Measurements from ENCODE around the gene CACNA1H. TPM values are rescaled to one million over a fixed set of nuclear protein-coding genes. Genes with fewer than 3 reads are reported as not detected.
"Not testable (repeated sequence)": the region's sequence is repeated elsewhere in the genome, so short reads cannot be mapped to it uniquely, and the experiment has no call there.

Gene CACNA1H
- total and polyA plus RNA-seq, 2 experiments from 2014 or later, result 9.1 TPM

GRCh38 chr16:1255276-1256122 lies 102.6 kb downstream of the CACNA1H start, which contains the start of gene TPSD1:
Gene TPSD1, plus strand, starts transcription at chr16:1256069. Its CDS starts 212 bp downstream, at chr16:1256281.
- H3K4me1 ChIP-seq (ENCODE audit: insufficient read depth); H3K4me3 ChIP-seq; H4K20me1 ChIP-seq (ENCODE audit: insufficient read depth, poor library complexity, severe bottlenecking); H3K4me2 ChIP-seq; H3K79me2 ChIP-seq; H3K36me3 ChIP-seq (replicated peaks; ENCODE audit: insufficient read depth, low read depth); H3K9me2 ChIP-seq (replicated peaks; ENCODE audit: insufficient read depth); H3K9me3 ChIP-seq (ENCODE audit: low read depth); H3K27ac ChIP-seq; DNase-seq (ENCODE audit: low spot score); H3K27me3 ChIP-seq; H2AFZ ChIP-seq: not testable (repeated sequence)
- WGBS (ENCODE audit: low lambda C conversion rate, missing lambda C conversion rate), result 86% methylated on average over 21 of the region's 26 CpGs

DNA sequence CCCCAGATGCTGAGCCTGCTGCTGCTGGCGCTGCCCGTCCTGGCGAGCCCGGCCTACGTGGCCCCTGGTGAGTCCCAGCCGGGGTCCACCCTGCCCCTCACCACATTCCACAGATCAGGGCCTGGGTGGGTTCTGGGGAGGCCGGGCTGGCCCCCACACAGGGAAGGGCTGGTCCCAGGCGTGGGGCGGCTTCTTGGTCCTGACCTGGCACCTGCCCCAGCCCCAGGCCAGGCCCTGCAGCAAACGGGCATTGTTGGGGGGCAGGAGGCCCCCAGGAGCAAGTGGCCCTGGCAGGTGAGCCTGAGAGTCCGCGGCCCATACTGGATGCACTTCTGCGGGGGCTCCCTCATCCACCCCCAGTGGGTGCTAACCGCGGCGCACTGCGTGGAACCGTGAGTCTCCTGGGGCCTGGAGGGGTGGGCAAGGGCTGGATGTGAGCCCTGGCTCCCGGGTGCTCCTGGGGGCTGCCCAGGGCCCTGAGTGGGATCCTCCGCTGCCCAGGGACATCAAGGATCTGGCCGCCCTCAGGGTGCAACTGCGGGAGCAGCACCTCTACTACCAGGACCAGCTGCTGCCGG lies 103.5 kb downstream of the CACNA1H start:
- not testable (repeated sequence) for DNase-seq (ENCODE audit: low spot score); H3K79me2 ChIP-seq; H3K27ac ChIP-seq; H2AFZ ChIP-seq; H3K36me3 ChIP-seq (replicated peaks; ENCODE audit: insufficient read depth, low read depth); H4K20me1 ChIP-seq (ENCODE audit: insufficient read depth, poor library complexity, severe bottlenecking); H3K9me3 ChIP-seq (ENCODE audit: low read depth); H3K4me2 ChIP-seq; H3K9me2 ChIP-seq (replicated peaks; ENCODE audit: insufficient read depth); H3K4me3 ChIP-seq; H3K4me1 ChIP-seq (ENCODE audit: insufficient read depth); H3K27me3 ChIP-seq
- 91% methylated on average over 23 of the region's 23 CpGs for WGBS (ENCODE audit: low lambda C conversion rate, missing lambda C conversion rate)

- H2AFZ ChIP-seq, result no peak overlapping the region
- no peaks in the 10 kb centered on the region for H3K9me2 ChIP-seq (replicated peaks; ENCODE audit: insufficient read depth)
- TF ChIP-seq EZH2 (IDR thresholded peaks at IDR 0.05; ENCODE audit: borderline replicate concordance) (no peak), EZH2phosphoT487 (IDR thresholded peaks at IDR 0.05; ENCODE audit: low read depth, severe bottlenecking, unreplicated experiment) (no peak)
- TF ChIP-seq, protein P1, sequence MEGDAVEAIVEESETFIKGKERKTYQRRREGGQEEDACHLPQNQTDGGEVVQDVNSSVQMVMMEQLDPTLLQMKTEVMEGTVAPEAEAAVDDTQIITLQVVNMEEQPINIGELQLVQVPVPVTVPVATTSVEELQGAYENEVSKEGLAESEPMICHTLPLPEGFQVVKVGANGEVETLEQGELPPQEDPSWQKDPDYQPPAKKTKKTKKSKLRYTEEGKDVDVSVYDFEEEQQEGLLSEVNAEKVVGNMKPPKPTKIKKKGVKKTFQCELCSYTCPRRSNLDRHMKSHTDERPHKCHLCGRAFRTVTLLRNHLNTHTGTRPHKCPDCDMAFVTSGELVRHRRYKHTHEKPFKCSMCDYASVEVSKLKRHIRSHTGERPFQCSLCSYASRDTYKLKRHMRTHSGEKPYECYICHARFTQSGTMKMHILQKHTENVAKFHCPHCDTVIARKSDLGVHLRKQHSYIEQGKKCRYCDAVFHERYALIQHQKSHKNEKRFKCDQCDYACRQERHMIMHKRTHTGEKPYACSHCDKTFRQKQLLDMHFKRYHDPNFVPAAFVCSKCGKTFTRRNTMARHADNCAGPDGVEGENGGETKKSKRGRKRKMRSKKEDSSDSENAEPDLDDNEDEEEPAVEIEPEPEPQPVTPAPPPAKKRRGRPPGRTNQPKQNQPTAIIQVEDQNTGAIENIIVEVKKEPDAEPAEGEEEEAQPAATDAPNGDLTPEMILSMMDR (IDR thresholded peaks at IDR 0.05; ENCODE audit: poor library complexity), result no peak
- no peaks in the 10 kb centered on the region for H3K9me3 ChIP-seq (ENCODE audit: low read depth)
- no peaks in the 10 kb centered on the region for H3K79me2 ChIP-seq
- no peak overlapping the region for H3K4me3 ChIP-seq
- peaks cover 8% of the 10 kb centered on the region for H3K27me3 ChIP-seq
- H3K4me1 ChIP-seq (ENCODE audit: insufficient read depth), result no peaks in the 10 kb centered on the region
- H3K36me3 ChIP-seq (replicated peaks; ENCODE audit: insufficient read depth, low read depth), result no peaks in the 10 kb centered on the region
- no peak overlapping the region for H3K4me2 ChIP-seq
- H3K27ac ChIP-seq, result no peak overlapping the region
- no peak for DNase-seq (ENCODE audit: low spot score)
- 89% methylated on average over 22 of the region's 22 CpGs for WGBS (ENCODE audit: low lambda C conversion rate, missing lambda C conversion rate)
- no peaks in the 10 kb centered on the region for H4K20me1 ChIP-seq (ENCODE audit: insufficient read depth, poor library complexity, severe bottlenecking)
Observed at GRCh38 chr16:1256874-1257322, 104.0 kb downstream of the CACNA1H start.

- Histone ChIP-seq H2AFZ (no peak overlapping the region), H3K36me3 (replicated peaks; ENCODE audit: insufficient read depth, low read depth) (no peaks in the 10 kb centered on the region), H3K27ac (no peak overlapping the region), H3K9me3 (ENCODE audit: low read depth) (no peaks in the 10 kb centered on the region), H3K79me2 (no peaks in the 10 kb centered on the region), H3K4me2 (no peak overlapping the region), H3K9me2 (replicated peaks; ENCODE audit: insufficient read depth) (no peaks in the 10 kb centered on the region), H4K20me1 (ENCODE audit: insufficient read depth, poor library complexity, severe bottlenecking) (no peaks in the 10 kb centered on the region), H3K4me3 (no peak overlapping the region), H3K27me3 (peaks cover 8% of the 10 kb centered on the region), H3K4me1 (ENCODE audit: insufficient read depth) (no peaks in the 10 kb centered on the region)
- DNase-seq (ENCODE audit: low spot score), result no peak
- 89% methylated on average over 17 of the region's 34 CpGs for WGBS (ENCODE audit: low lambda C conversion rate, missing lambda C conversion rate)
- TF ChIP-seq, protein P1 (IDR thresholded peaks at IDR 0.05; ENCODE audit: poor library complexity), result no peak
- TF ChIP-seq EZH2 (IDR thresholded peaks at IDR 0.05; ENCODE audit: borderline replicate concordance), result no peak
- no peak for TF ChIP-seq EZH2phosphoT487 (IDR thresholded peaks at IDR 0.05; ENCODE audit: low read depth, severe bottlenecking, unreplicated experiment)
Observed at GRCh38 chr16:1257561-1258224, 104.8 kb downstream of the CACNA1H start.
